HS-5 (cell line): ENCODE measurements around the gene CCDC90B.
"Not testable (repeated sequence)": the region's sequence is repeated elsewhere in the genome, so short reads cannot be mapped to it uniquely, and the experiment has no call there.

Experiments used
- DNase-seq: peaks from one replicate; pipeline ENCODE4 v3.0.0-alpha.2; 2012; ENCODE audit warnings: low read depth

Gene CCDC90B, protein sequence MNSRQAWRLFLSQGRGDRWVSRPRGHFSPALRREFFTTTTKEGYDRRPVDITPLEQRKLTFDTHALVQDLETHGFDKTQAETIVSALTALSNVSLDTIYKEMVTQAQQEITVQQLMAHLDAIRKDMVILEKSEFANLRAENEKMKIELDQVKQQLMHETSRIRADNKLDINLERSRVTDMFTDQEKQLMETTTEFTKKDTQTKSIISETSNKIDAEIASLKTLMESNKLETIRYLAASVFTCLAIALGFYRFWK

GRCh38 chr11:83285771-83286528, at the start of gene CCDC90B:
CCDC90B (minus strand) TSS chr11:83286367; CDS start chr11:83285972, 395 bp downstream.
- peak; percentile 93 for DNase-seq

- DNase-seq: no peak
Observed at GRCh38 chr11:83335446-83336070, 49.4 kb upstream of the CCDC90B start.

- DNase-seq: no peak
Observed at GRCh38 chr11:83330303-83330702, 44.1 kb upstream of the CCDC90B start.

DNA sequence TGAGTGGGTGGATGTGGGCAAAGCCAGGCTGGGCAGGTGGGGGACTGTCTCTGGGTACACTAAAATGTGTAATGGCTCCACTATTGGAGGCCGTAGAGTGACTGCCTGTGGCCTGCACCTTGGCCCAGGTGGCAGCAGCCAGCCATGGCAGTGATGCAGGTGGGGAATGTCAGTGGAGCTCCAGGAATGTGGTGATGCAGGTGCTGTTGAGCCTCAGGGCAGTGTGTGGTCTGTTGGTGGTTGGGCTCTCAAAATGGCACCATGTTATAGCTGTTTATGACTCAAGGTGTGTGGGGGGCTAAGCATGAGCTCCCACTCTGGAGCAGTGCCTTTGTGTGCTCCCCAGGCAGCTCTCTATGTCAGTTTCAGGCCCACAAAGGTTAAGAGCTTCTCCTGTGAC, 40.2 kb upstream of the CCDC90B start:
- DNase-seq: no peak

DNA sequence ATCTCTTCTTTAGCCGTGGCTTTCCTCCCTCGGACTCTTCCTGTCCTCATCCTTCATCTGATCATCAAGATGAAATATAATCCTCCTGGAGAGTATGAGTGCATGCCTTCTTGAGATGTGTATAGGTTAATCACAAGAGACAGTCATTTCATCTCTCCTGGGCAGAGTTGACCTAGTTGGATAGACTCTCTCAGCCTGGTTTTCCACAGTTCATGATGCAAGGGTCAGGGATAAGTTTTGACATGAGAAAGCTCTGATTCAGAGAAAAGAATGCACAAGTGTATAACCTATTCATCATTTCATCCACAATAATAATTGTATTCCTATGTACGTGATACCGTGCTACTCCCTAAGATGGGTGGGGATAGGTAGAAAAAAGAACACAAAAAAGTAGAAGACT, 33.2 kb upstream of the CCDC90B start:
- DNase-seq: no peak

- no peak for DNase-seq
Observed at GRCh38 chr11:83318931-83319330, 32.8 kb upstream of the CCDC90B start.

DNA sequence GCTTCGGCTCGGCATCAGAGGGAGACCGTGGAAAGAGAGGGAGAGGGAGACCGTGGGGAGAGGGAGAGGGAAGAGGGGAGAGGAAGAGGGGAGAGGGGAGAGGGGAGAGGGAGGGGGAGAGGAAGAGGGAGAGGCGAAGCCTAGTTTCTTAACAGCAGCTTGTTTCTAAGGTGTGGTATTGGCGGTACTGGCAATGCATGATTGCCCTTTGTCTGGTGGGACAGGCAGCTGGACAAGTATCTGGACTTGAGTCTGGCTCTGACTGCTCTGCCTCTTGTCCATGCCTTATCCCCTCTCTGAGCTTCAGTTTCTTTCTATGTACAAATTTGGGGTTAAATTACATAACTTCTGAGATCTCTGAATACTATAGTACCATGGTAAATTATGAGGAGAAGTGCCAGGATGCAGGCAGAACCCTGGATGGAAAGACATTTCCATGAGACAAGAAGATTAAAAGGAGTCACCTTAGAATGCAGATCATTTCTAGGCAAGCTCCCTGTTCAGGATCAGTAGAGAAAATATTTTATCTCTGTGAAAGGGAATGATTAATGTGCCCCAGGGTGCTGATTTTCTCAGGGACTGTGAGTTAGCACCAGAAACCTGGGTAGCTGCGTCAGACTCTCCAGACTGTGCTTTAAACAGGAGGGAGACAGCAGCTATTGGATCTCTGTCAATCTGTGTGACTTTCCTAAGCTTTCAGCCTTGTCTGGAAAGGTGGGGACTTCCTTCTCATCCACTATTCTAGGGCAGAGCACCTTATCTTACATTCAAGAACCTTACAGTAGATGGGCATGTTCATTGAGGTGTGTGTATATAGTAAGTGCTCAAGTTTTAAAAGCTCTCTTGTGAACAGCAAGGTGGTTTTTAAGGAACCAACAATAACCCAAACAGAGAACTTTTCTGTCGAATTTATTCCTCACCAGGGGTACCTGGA, 31.9 kb upstream of the CCDC90B start:
- DNase-seq: no peak

- DNase-seq: not testable (repeated sequence)
Observed at GRCh38 chr11:83316897-83317268, 30.7 kb upstream of the CCDC90B start.

GRCh38 chr11:83316143-83316896, 30.2 kb upstream of the CCDC90B start:
- DNase-seq: not testable (repeated sequence)

GRCh38 chr11:83312430-83312829, 26.3 kb upstream of the CCDC90B start:
- no peak for DNase-seq

- DNase-seq: no peak
Observed at GRCh38 chr11:83311701-83312100, 25.5 kb upstream of the CCDC90B start.

- no peak for DNase-seq
Observed at GRCh38 chr11:83310718-83311117, 24.6 kb upstream of the CCDC90B start.

GRCh38 chr11:83308536-83308935, 22.4 kb upstream of the CCDC90B start:
- not testable (repeated sequence) for DNase-seq

DNA sequence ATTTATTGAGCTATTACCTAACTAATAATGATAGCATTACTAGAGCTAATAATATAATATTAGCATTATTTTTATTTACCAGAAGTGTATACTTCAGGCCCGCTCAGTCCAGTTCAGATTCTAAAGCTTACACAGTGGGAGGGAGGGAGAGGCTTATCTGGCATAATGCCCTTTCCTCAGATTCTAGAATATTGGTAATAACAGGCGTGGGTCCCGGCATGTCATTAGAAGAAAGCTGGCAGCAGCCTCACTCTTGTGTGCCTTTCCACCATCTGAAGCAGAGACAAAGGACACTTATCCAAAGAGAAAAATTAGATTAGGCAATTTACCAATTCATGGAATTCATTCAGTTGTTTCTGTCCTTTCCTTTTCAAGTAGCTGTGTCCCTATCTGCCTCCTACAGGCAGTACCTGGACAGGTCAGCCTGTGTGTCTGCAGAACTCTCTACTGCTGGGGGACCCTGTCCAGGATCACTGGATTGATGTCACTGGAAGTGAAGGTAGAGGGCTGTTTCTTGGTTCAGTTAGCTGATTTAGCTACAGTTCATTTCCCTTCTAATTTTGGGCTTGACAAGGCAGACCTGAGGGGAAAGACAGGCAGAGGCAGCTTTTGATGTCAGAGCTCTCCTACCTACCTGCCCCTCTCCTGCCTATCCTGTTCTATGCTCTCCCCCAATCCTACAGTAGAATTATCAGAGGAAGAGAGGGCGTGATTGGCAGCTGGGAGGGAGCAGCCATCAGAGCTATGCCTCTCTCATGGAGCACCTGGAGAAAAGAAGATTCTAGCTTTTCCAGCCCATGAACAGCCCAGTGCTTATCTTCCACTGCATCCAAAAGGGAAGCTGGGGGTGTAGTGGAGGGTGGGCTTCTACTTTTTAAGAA, 20.3 kb upstream of the CCDC90B start:
- DNase-seq: no peak

DNA sequence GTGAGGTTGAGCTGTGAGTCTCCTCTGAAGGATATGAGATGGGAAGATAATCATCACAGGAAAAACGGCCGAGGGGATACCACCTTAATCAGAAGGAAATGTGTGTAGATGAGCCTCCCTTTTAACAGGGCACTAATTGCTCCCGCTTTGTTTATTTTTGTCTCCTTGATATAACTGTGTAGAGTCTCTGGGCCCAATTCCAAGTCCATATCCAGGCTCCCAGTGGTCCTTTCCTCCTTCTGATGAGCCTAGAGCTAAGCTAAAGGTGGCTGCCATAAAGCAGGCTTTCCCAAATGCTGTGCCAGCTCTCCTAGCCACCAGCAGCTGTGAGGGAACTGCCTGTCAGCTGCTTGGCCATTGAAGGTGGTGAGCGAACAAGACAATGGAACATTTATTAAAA, 17.1 kb upstream of the CCDC90B start:
- DNase-seq: no peak

GRCh38 chr11:83302151-83302550, 16.0 kb upstream of the CCDC90B start:
- no peak for DNase-seq

DNA sequence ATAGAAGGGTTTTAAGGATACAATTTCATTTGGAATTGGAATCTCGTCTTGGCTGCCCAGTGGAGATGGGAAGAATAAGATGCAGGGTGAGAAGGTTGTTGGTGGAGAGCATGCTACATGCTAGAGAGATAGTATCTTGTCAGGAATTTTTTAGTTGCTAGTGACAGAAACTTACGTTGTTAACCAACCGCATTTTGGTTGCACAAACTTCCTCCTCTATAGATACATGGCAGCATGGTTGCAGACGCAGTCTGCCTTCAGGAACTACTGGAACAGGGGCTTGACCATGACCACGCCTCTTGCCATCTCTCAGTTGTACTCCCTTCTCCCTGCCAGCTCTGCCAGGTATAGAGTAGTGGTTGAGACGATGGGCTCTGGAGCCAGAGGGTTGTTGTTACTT, 13.5 kb upstream of the CCDC90B start:
- DNase-seq: no peak

DNA sequence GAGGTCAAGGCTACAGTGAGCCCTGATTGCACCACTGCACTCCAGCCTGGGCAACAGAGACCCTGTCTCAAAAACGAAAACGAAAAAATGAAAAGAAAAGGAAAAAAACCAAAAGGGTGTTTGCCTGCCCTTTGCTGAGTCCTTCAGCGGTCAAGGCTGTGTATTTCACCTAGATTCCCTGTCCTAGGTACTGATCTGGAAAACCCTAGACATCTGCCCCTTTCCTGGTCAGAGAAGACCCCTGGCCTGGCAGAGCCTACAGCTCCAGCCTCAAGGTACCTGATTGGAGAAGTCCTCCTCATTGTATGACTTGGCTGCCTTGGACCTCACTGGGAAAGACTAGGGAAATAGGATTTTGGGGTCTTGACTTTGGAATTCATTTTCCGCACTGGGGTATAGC, 8.0 kb upstream of the CCDC90B start:
- no peak for DNase-seq

DNA sequence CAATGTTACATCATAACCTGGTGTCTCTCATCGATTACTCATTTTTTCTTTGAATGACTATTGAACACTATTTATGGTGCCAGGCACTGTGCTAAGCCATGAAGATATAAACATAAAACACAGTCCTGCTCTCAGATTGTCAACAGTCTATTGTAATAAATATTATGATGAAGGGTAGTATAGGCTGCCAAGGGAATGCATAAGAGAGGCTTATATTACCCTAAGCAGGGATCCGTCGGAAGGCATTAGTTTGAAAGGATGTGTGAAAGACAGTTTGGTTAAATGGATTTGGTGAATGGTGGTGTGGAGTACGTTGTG, 7.2 kb upstream of the CCDC90B start:
- DNase-seq: no peak

DNA sequence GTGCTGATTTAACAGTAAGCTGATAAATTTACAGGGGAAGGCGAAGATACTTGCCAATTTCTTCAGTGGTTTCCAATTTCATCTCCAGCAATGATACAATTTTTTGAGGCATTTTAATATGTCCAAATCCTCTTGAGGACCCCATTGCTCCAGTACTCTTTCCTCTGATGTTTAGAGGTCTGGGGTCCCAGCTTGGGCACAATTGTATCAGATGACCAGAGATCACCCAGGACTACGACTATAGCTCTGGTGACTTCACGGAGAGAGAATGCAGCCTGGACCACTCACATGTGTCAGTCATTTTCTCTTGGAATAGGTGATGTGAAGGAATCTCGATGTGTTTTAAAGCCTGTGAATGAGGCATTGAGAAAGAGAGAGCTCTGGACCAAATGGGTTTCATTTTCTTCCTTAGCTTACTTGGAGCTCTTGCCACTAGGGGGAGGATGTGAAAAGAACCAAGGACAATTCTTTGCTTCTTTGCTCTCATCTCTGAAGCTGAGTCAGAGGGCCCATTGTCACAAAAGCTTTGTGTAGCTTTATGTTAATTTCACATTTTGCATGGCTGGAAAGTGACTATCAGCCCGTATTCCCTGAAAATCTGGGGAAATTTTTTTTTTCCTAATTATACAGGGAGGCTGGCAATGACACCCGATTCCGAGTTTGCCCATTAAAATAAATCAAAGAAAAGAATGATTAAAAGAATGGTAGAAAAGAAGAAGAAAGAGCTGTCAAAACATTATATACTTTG, 6.7 kb upstream of the CCDC90B start:
- DNase-seq: peak; percentile 56
